Measurements from ENCODE around the gene SORL1.
"Not testable (repeated sequence)": the region's sequence is repeated elsewhere in the genome, so short reads cannot be mapped to it uniquely, and the experiment has no call there.

SORL1 gene

GRCh38 chr11:121569332-121570299 is 117.5 kb downstream of the SORL1 start:
- not testable (repeated sequence) for DNase-seq

- DNase-seq = no peak
Observed at GRCh38 chr11:121570453-121570852, 118.3 kb downstream of the SORL1 start.

DNA sequence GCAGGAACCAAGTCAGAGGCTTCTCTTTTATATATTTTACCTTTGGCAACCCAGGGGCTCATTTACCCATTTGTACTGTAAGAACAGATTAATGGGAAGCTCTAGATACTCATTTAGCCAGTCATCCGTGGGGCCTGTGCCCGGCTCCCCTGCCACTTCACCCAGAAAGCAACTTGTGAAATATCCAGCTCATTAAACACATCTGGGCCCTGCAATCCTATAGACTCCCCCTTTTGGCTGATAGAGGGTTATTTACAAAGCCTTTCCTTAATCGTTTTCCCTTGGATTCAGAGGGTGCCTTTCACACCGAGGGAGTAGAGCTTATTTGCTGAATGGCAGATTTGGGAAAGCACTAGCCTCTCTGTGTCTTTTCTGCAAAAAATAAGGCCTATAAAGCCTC is 119.4 kb downstream of the SORL1 start:
- DNase-seq = no peak

- DNase-seq = no peak
Observed at GRCh38 chr11:121572571-121573059, 120.5 kb downstream of the SORL1 start.

DNA sequence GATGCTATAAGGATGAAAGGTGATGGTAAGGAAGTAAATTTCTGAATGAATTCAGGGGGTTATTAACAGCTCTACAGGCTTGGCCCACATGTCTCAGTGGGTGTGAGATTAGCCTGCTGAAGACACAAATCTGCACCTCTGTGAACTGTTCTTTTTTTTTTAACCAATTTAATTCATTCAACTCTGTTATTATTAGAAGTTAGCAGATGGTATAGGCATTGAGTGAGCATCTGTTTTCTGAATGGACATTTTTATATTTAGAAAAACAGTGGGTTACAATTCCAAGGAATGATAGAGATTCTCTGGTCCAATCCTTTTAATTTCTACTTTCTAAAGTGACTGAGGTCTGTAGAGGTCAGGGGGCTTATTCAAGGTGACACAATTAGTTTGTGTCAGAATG is 122.7 kb downstream of the SORL1 start:
- DNase-seq = no peak

- no peak for DNase-seq
Observed at GRCh38 chr11:121575250-121575962, 123.3 kb downstream of the SORL1 start.

- no peak for DNase-seq
Observed at GRCh38 chr11:121575963-121576290, 123.8 kb downstream of the SORL1 start.

GRCh38 chr11:121576531-121576930 is 124.4 kb downstream of the SORL1 start:
- DNase-seq = no peak

DNA sequence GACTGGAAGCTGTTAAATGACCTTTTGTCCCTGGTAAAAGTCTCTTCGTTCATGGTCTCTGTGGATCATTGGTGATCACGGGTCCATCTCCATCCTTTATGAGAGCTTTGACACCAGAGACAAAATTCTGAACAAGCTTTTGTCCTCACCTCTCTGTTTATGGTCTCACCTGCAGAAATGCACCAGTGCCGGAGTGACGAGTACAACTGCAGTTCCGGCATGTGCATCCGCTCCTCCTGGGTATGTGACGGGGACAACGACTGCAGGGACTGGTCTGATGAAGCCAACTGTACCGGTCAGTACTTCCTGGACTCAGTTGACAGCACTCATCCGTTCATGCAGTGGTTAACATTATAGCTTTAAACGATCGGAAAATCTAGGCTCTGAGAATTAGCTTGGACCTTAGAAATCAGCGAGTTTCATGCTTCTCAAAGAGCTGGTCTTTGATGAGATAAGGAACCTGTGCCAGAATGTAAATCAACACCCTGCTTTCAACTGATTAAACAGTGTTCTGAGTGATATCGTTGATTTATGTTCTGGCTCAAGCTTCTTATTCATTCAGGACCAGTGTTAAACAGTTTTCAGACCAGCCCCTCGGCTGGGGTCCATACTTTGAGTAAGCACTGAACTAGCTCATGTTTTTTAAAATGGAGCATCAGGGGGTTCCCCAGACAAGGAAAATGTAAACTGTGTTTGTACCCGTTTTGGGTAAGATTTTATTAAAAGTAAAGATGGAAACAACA is 125.2 kb downstream of the SORL1 start:
- no peak for DNase-seq

DNA sequence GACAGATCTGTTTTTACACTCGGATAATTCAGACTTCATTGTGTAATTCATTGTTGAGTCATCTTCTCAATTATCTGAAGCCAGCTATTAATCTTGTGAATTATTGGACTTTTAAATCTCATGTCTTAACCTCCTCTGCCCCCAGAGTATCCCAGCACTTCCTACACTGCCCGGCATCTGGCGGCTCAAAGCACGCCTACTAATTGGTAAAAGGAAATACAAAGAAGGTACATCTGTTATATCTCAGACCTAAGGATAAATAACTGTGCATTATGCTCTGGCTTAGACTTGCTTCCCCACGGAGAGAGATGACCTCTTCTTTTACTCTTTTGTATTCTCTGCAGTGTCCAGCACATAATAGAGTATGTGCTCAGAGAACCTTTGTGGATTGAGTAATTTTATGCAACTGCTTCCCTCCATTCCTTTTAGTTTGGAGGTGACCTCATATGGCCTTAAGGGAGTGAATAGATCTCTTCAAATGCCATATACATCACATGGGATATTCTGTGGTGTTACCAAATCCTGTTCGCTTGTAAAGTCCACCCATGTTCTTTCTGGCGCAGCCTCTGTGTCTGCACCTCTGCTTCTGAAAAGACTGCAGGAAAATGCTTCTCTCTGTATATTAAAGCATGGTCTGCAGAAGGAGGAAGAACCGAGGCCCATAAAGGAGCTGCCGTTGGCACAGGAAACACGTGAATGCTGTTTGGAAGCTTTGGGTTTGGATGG is 126.3 kb downstream of the SORL1 start:
- no peak for DNase-seq

- no peak for DNase-seq
Observed at GRCh38 chr11:121580154-121580553, 128.0 kb downstream of the SORL1 start.

- no peak for DNase-seq
Observed at GRCh38 chr11:121581607-121582006, 129.5 kb downstream of the SORL1 start.

GRCh38 chr11:121582296-121582695 is 130.2 kb downstream of the SORL1 start:
- DNase-seq = no peak

DNA sequence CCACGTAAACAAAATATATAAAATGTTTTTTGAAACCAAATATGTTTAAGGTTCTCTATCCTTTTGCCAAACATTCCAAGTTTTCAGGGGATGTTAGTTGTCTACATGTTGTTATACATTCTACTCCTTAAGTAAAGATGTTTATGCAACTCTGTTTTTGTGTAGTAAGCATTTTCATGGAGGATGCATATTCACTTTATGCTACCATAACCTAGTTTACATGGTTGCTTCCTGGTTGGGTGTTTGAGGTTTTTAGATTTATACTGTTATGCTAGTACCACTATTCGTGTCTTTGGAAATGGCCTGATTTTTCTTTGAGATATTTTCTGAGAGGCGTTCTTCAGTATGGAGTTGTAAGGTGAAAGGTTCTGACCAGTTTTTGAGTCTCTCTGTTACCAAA is 131.7 kb downstream of the SORL1 start:
- no peak for DNase-seq

- no peak for DNase-seq
Observed at GRCh38 chr11:121586750-121587149, 134.6 kb downstream of the SORL1 start.

DNA sequence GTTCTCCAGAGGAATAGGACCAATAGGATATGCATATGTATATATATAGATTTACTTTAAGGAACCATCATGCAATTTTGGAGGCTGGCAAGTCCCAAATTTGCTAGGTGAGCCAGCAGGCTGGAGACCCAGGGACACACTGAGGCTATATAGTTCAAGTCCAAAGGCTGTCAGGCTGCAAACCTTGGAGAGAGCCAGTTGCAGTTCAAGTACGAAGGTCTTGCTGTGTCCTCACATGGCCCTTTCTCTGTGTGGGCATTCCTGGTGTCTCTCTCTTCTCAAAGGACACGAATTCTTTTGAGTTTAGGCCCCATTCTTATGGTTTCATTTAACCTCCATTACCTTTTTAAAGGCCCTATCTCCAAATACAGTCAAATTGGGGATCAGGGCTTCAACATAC is 135.1 kb downstream of the SORL1 start:
- DNase-seq = no peak

DNA sequence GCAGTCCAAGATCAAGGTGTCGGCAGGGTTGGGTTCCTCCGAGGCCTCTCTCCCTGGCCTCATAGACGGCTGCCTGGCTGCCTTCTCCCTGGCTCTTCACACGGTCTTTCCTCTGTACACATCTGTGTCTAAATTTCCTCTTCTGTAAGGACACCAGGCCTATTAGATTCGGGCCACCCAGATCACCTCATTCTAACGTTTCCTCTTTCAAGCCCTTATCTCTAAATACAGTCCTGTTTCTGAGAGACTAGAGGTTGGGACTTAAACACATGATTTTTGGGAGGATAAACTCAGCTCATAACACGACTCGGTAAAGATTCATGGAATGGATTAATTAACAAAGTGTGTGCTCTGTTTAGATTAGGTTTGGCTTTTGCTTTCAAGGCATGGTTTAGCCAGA is 136.6 kb downstream of the SORL1 start:
- no peak for DNase-seq

GRCh38 chr11:121589946-121590537 is 137.9 kb downstream of the SORL1 start:
- DNase-seq = no peak

DNA sequence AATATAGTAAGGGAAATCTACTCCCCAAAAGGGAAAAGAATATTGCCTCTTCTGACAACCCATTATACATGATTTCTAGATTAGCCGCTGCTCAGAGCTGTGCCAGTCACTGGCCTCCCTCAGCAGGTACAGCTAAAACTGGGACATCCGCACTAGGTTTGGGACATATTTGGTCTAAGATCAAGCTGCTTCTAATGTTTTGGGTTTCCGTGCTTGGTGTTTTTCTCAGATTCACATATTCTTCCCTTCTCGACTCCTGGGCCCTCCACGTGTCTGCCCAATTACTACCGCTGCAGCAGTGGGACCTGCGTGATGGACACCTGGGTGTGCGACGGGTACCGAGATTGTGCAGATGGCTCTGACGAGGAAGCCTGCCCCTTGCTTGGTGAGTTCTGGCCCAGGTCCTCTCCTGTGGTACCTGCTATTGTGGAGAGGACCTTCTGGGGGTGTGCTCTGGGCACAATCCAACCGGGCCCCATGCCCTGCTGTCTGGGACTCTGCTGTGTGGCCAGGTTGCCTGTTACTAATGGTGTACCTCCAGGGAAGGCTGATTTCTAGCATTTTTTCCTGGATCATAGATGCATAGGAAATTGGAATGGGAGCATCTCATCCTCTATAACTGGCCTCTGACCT is 138.8 kb downstream of the SORL1 start:
- DNase-seq = no peak

GRCh38 chr11:121591405-121592033 is 139.4 kb downstream of the SORL1 start:
- peak; percentile 50 for DNase-seq

GRCh38 chr11:121592708-121593107 is 140.6 kb downstream of the SORL1 start:
- DNase-seq = no peak

Data from activated T-cell treated with anti-CD3 and anti-CD28 coated beads, Interleukin-2, amount 50 U/mL, for 1 hour (primary cell).